DND-41 (cell line): ENCODE results near the gene QSOX2.

Source experiments
- ATAC-seq: fragments of 200-7000 bp; cut with Tn5 transposase; 3 replicates; pipeline ENCODE4 v1.9.1; 2021; ENCODE audit warnings: low read depth; ENCODE audit not compliant: insufficient read depth
- DNase-seq: peaks from one replicate; pipeline ENCODE4 v3.0.0-alpha.2; 2020
- H2AFZ ChIP-seq: 2 replicates; pipeline ENCODE4 v1.6.0; 2012; ENCODE audit warnings: low read depth, low read length
- H3K27ac ChIP-seq: 2 replicates; pipeline ENCODE4 v1.5.1; 2012; ENCODE audit warnings: low read length, inconsistent platforms
- H3K27me3 ChIP-seq: fragments of 200-600 bp; sonication (generic); 2 replicates; pipeline ENCODE4 v1.6.0; 2012; ENCODE audit warnings: low read length, mild to moderate bottlenecking, inconsistent platforms; ENCODE audit not compliant: insufficient read depth, poor library complexity
- H3K36me3 ChIP-seq: 2 replicates; pipeline ENCODE4 v1.5.1; 2012; ENCODE audit warnings: low read length, inconsistent platforms; ENCODE audit not compliant: insufficient read depth
- H3K4me1 ChIP-seq: 2 replicates; pipeline ENCODE4 v1.5.1; 2012; ENCODE audit warnings: mild to moderate bottlenecking, low read length; ENCODE audit not compliant: insufficient read depth
- H3K4me2 ChIP-seq: 2 replicates; pipeline ENCODE4 v1.6.0; 2012; ENCODE audit warnings: mild to moderate bottlenecking, moderate library complexity, low read length, inconsistent platforms; ENCODE audit not compliant: insufficient read depth
- H3K4me3 ChIP-seq, 2 experiments: fragments of 200-600 bp in 1 of 2; shearing (Covaris generic) in 1 of 2; 2 replicates each; pipeline ENCODE4 v1.5.1; 2012 to 2016; ENCODE audit warnings: inconsistent platforms in 2 of 2, low read length in 2 of 2, mild to moderate bottlenecking in 2 of 2, low read depth in 1 of 2, moderate library complexity in 1 of 2
- H3K79me2 ChIP-seq: 2 replicates; pipeline ENCODE4 v1.6.0; 2012; ENCODE audit warnings: low read length, inconsistent platforms; ENCODE audit not compliant: insufficient read depth
- H3K9ac ChIP-seq: 2 replicates; pipeline ENCODE4 v1.6.0; 2012; ENCODE audit warnings: low read depth, mild to moderate bottlenecking, inconsistent platforms, low read length, moderate library complexity
- H3K9me3 ChIP-seq: 2 replicates; pipeline ENCODE4 v1.5.1; 2012; ENCODE audit warnings: low read length, moderate library complexity, mild to moderate bottlenecking, inconsistent platforms; ENCODE audit not compliant: insufficient read depth, severe bottlenecking
- H4K20me1 ChIP-seq: 2 replicates; pipeline ENCODE4 v1.6.0; 2012; ENCODE audit warnings: low read length; ENCODE audit not compliant: insufficient read depth
- CTCF ChIP-seq: IDR thresholded peaks from 2 replicates; pipeline ENCODE4 v1.5.1; 2012; ENCODE audit warnings: borderline replicate concordance, low read length, moderate library complexity, mild to moderate bottlenecking; ENCODE audit not compliant: poor library complexity, severe bottlenecking; ENCODE audit errors: extremely low read depth
- EZH2 ChIP-seq: IDR thresholded peaks from 3 replicates; pipeline ENCODE4 v1.6.1; 2012; ENCODE audit warnings: borderline replicate concordance, low read depth, mild to moderate bottlenecking, moderate library complexity, low read length, inconsistent platforms; ENCODE audit not compliant: severe bottlenecking

The QSOX2 gene

GRCh38 chr9:136292591-136293448, 47.2 kb upstream of the QSOX2 start:
- no peak overlapping the region for H3K4me2 ChIP-seq
- no peak overlapping the region for H3K4me3 ChIP-seq

GRCh38 chr9:136292026-136292538, 46.5 kb upstream of the QSOX2 start:
- peaks cover 3% of the 10 kb centered on the region for H3K9me3 ChIP-seq
- H3K9ac ChIP-seq: no peak overlapping the region
- H3K27ac ChIP-seq: no peak overlapping the region
- no peaks in the 10 kb centered on the region for H3K36me3 ChIP-seq
- no peak overlapping the region for H3K4me2 ChIP-seq
- no peaks in the 10 kb centered on the region for H3K79me2 ChIP-seq
- H2AFZ ChIP-seq: no peak overlapping the region
- H3K4me1 ChIP-seq: no peaks in the 10 kb centered on the region
- DNase-seq (no peak), ATAC-seq (no peak)
- H4K20me1 ChIP-seq: no peaks in the 10 kb centered on the region
- H3K27me3 ChIP-seq: no peaks in the 10 kb centered on the region
- TF ChIP-seq EZH2 (no peak), CTCF (no peak)
- no peak overlapping the region for H3K4me3 ChIP-seq

More at GRCh38 chr9:136292591-136293448, 47.2 kb upstream of the QSOX2 start:
- TF ChIP-seq CTCF: no peak
- no peak for TF ChIP-seq EZH2
- Histone ChIP-seq H3K36me3 (no peaks in the 10 kb centered on the region), H2AFZ (no peak overlapping the region), H3K4me1 (no peaks in the 10 kb centered on the region), H3K27ac (no peak overlapping the region), H3K9ac (no peak overlapping the region), H3K27me3 (no peaks in the 10 kb centered on the region), H3K9me3 (peaks cover 3% of the 10 kb centered on the region), H4K20me1 (no peaks in the 10 kb centered on the region), H3K79me2 (no peaks in the 10 kb centered on the region)
- DNase-seq (no peak), ATAC-seq (no peak)

- peaks cover 3% of the 10 kb centered on the region for H3K9me3 ChIP-seq
- H3K9ac ChIP-seq: no peak overlapping the region
- H2AFZ ChIP-seq: no peak overlapping the region
- no peaks in the 10 kb centered on the region for H3K4me1 ChIP-seq
- no peak overlapping the region for H3K4me3 ChIP-seq
- no peaks in the 10 kb centered on the region for H4K20me1 ChIP-seq
- H3K4me2 ChIP-seq: no peak overlapping the region
- DNase-seq: no peak
- no peak for ATAC-seq
- H3K27me3 ChIP-seq: no peaks in the 10 kb centered on the region
- H3K27ac ChIP-seq: no peak overlapping the region
- H3K79me2 ChIP-seq: no peaks in the 10 kb centered on the region
- no peaks in the 10 kb centered on the region for H3K36me3 ChIP-seq
- TF ChIP-seq CTCF: no peak
- no peak for TF ChIP-seq EZH2
Observed at GRCh38 chr9:136291306-136292025, 45.9 kb upstream of the QSOX2 start.
